DND-41 (cell line): ENCODE measurements around the gene RAB29.

ENCODE experiments used
- ATAC-seq: fragments of 200-7000 bp; cut with Tn5 transposase; 3 replicates; pipeline ENCODE4 v1.9.1; 2021; ENCODE audit warnings: low read depth; ENCODE audit not compliant: insufficient read depth
- DNase-seq: peaks from one replicate; pipeline ENCODE4 v3.0.0-alpha.2; 2020
- H2AFZ ChIP-seq: 2 replicates; pipeline ENCODE4 v1.6.0; 2012; ENCODE audit warnings: low read depth, low read length
- H3K27ac ChIP-seq: 2 replicates; pipeline ENCODE4 v1.5.1; 2012; ENCODE audit warnings: low read length, inconsistent platforms
- H3K27me3 ChIP-seq: fragments of 200-600 bp; sonication (generic); 2 replicates; pipeline ENCODE4 v1.6.0; 2012; ENCODE audit warnings: low read length, mild to moderate bottlenecking, inconsistent platforms; ENCODE audit not compliant: insufficient read depth, poor library complexity
- H3K36me3 ChIP-seq: 2 replicates; pipeline ENCODE4 v1.5.1; 2012; ENCODE audit warnings: low read length, inconsistent platforms; ENCODE audit not compliant: insufficient read depth
- H3K4me1 ChIP-seq: 2 replicates; pipeline ENCODE4 v1.5.1; 2012; ENCODE audit warnings: mild to moderate bottlenecking, low read length; ENCODE audit not compliant: insufficient read depth
- H3K4me2 ChIP-seq: 2 replicates; pipeline ENCODE4 v1.6.0; 2012; ENCODE audit warnings: mild to moderate bottlenecking, moderate library complexity, low read length, inconsistent platforms; ENCODE audit not compliant: insufficient read depth
- H3K4me3 ChIP-seq, 2 experiments: fragments of 200-600 bp in 1 of 2; shearing (Covaris generic) in 1 of 2; 2 replicates each; pipeline ENCODE4 v1.5.1; 2012 to 2016; ENCODE audit warnings: inconsistent platforms in 2 of 2, low read length in 2 of 2, mild to moderate bottlenecking in 2 of 2, low read depth in 1 of 2, moderate library complexity in 1 of 2
- H3K79me2 ChIP-seq: 2 replicates; pipeline ENCODE4 v1.6.0; 2012; ENCODE audit warnings: low read length, inconsistent platforms; ENCODE audit not compliant: insufficient read depth
- H3K9ac ChIP-seq: 2 replicates; pipeline ENCODE4 v1.6.0; 2012; ENCODE audit warnings: low read depth, mild to moderate bottlenecking, inconsistent platforms, low read length, moderate library complexity
- H3K9me3 ChIP-seq: 2 replicates; pipeline ENCODE4 v1.5.1; 2012; ENCODE audit warnings: low read length, moderate library complexity, mild to moderate bottlenecking, inconsistent platforms; ENCODE audit not compliant: insufficient read depth, severe bottlenecking
- H4K20me1 ChIP-seq: 2 replicates; pipeline ENCODE4 v1.6.0; 2012; ENCODE audit warnings: low read length; ENCODE audit not compliant: insufficient read depth
- EZH2 ChIP-seq: IDR thresholded peaks from 3 replicates; pipeline ENCODE4 v1.6.1; 2012; ENCODE audit warnings: borderline replicate concordance, low read depth, mild to moderate bottlenecking, moderate library complexity, low read length, inconsistent platforms; ENCODE audit not compliant: severe bottlenecking
- TF ChIP-seq, protein P1 (sequence below): IDR thresholded peaks from 2 replicates; pipeline ENCODE4 v1.5.1; 2012; ENCODE audit warnings: borderline replicate concordance, low read length, moderate library complexity, mild to moderate bottlenecking; ENCODE audit not compliant: poor library complexity, severe bottlenecking; ENCODE audit errors: extremely low read depth

RAB29 gene

DNA sequence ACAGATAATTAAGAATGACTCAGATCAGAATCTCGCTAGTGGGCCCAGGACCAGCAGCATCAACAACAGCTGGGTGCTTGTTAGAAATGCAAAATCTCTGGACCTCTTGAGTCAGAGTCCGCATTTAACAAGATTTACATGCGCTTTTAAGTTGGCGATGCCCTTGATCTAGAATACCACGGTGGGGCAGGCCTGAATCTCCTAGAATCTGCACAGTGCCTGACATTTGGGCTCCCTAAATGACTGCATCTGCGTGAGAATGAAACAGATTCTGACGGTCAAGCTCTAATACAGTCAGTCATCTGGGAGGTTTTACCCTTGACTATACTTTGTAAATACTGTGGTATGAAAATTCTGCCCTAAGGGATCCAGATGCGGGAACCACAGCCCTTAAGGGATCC lies 17.2 kb upstream of the RAB29 start:
- no peak overlapping the region for H3K4me3 ChIP-seq

DNA sequence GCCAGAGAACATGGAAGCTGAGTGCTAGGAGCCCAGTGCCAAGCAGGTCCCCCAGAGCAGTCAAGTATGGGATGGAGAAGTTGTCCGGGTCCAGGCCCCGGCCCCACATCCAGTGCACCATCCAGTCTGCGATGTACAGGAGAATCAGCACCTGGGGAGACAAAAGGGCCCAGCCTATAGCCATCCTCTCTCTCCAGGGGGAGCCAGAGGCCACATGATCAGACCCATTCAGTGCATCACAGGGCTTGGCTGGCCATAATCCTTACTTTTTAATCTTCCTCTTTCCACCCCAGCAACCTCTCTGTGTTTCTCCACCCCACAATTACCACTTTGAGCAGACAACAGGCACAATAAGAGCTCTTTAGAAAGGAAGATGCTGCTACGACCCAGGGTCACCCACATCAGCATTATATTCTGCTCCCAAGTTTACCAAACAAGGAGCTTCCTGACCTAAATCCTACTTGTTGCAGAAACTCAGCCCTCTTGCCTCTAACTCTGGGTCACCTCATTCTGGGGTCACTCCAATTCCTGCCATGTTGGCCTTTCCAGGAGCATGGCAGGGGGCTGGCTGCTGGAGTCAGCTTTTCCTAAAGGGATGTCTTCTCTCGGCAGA lies 16.4 kb upstream of the RAB29 start:
- H3K4me1 ChIP-seq: no peaks in the 10 kb centered on the region
- ATAC-seq: peak; percentile 97
- no peak overlapping the region for H3K4me2 ChIP-seq
- no peaks in the 10 kb centered on the region for H3K79me2 ChIP-seq
- H2AFZ ChIP-seq: no peak overlapping the region
- no peak overlapping the region for H3K27ac ChIP-seq
- H3K4me3 ChIP-seq: no peak overlapping the region
- peaks cover 67% of the 10 kb centered on the region for H3K36me3 ChIP-seq
- no peaks in the 10 kb centered on the region for H3K27me3 ChIP-seq
- peak; percentile 64 for DNase-seq
- no peak for TF ChIP-seq EZH2
- TF ChIP-seq, protein P1, sequence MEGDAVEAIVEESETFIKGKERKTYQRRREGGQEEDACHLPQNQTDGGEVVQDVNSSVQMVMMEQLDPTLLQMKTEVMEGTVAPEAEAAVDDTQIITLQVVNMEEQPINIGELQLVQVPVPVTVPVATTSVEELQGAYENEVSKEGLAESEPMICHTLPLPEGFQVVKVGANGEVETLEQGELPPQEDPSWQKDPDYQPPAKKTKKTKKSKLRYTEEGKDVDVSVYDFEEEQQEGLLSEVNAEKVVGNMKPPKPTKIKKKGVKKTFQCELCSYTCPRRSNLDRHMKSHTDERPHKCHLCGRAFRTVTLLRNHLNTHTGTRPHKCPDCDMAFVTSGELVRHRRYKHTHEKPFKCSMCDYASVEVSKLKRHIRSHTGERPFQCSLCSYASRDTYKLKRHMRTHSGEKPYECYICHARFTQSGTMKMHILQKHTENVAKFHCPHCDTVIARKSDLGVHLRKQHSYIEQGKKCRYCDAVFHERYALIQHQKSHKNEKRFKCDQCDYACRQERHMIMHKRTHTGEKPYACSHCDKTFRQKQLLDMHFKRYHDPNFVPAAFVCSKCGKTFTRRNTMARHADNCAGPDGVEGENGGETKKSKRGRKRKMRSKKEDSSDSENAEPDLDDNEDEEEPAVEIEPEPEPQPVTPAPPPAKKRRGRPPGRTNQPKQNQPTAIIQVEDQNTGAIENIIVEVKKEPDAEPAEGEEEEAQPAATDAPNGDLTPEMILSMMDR: peak; percentile 84
- no peaks in the 10 kb centered on the region; the same call in 1 of the 2 replicates for H4K20me1 ChIP-seq
- H3K9ac ChIP-seq: no peak overlapping the region
- no peaks in the 10 kb centered on the region for H3K9me3 ChIP-seq

More for the DNA sequence above, 17.2 kb upstream of the RAB29 start:
- Histone ChIP-seq H3K4me2 (no peak overlapping the region), H3K4me1 (no peaks in the 10 kb centered on the region), H4K20me1 (no peaks in the 10 kb centered on the region; the same call in 1 of the 2 replicates), H3K9me3 (no peaks in the 10 kb centered on the region), H3K36me3 (peaks cover 75% of the 10 kb centered on the region), H3K9ac (no peak overlapping the region), H3K27ac (no peak overlapping the region), H3K27me3 (no peaks in the 10 kb centered on the region), H2AFZ (no peak overlapping the region), H3K79me2 (no peaks in the 10 kb centered on the region)
- TF ChIP-seq, protein P1: no peak
- no peak for TF ChIP-seq EZH2
- no peak for DNase-seq
- no peak for ATAC-seq

DNA sequence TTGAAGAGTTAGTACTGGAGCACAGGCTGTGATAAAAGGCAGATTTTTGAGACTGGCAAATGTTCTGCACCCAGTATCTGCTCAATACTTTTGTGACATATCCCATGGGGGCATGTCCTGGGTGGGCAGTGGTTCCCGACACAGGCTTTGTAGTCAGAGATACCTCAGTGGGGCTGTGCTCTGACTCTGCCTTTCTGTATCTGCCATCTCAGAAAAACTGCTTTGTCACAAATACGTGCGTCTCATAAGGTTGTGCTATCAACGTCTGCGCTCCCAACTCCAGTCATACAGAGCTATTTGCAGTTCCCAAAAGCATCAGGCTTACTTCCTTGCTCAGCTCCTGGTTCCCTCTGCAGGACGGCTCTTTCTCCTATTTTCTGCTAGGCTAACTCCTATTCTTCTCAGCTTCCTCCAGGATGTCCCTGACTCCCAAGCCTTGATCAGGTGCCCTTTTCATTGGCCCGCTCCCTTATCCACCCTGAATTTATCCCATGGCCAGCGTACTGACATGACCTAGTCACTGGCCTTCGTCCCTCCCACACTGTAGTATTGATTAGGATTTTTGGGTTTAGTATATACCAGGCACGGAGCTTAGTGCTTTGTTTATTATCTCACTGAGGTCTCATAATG lies 12.1 kb upstream of the RAB29 start:
- Histone ChIP-seq H2AFZ (no peak overlapping the region), H4K20me1 (no peaks in the 10 kb centered on the region), H3K27me3 (no peaks in the 10 kb centered on the region), H3K4me3 (no peak overlapping the region), H3K36me3 (peaks cover 27% of the 10 kb centered on the region; the same call in 1 of the 2 replicates), H3K27ac (no peak overlapping the region), H3K9ac (no peak overlapping the region), H3K79me2 (no peaks in the 10 kb centered on the region), H3K4me1 (peaks cover 7% of the 10 kb centered on the region; the same call in 1 of the 2 replicates), H3K4me2 (no peak overlapping the region), H3K9me3 (no peaks in the 10 kb centered on the region)
- no peak for DNase-seq
- TF ChIP-seq EZH2: no peak
- TF ChIP-seq, protein P1: no peak
- no peak for ATAC-seq
